ENCODE measurements around the gene COG1.

COG1 gene

GRCh38 chr17:73231841-73232586 lies 39.2 kb downstream of the COG1 start:
- DNase-seq, result peak; percentile 65 to 91

- no peak for DNase-seq
Observed at GRCh38 chr17:73232587-73233373, 39.9 kb downstream of the COG1 start.

- DNase-seq, result no peak
Observed at GRCh38 chr17:73234736-73235135, 41.9 kb downstream of the COG1 start.

GRCh38 chr17:73237714-73238113 lies 44.9 kb downstream of the COG1 start:
- no peak for DNase-seq

- DNase-seq, result no peak
Observed at GRCh38 chr17:73240561-73240960, 47.7 kb downstream of the COG1 start.

GRCh38 chr17:73247726-73248125 lies 54.9 kb downstream of the COG1 start:
- no peak for DNase-seq

GRCh38 chr17:73248532-73248931 lies 55.7 kb downstream of the COG1 start:
- no peak for DNase-seq

- no peak for DNase-seq
Observed at GRCh38 chr17:73249700-73250099, 56.8 kb downstream of the COG1 start.

GRCh38 chr17:73250851-73251640 lies 58.2 kb downstream of the COG1 start:
- DNase-seq, result no peak

- no peak for DNase-seq
Observed at GRCh38 chr17:73251871-73252270, 59.0 kb downstream of the COG1 start.

GRCh38 chr17:73255671-73256181 lies 62.9 kb downstream of the COG1 start:
- DNase-seq, result peak in 1 of 2 experiments; percentile 22

- no peak for DNase-seq
Observed at GRCh38 chr17:73256220-73256619, 63.4 kb downstream of the COG1 start.

GRCh38 chr17:73257516-73257915 lies 64.7 kb downstream of the COG1 start:
- no peak for DNase-seq
